Measurements from ENCODE around the gene SIGLEC15. TPM values are rescaled to one million over a fixed set of nuclear protein-coding genes. Genes with fewer than 3 reads are reported as not detected.

Gene SIGLEC15
- total RNA-seq, 2 donors from 2014 or later = not detected

- no peaks in the 10 kb centered on the region for H3K9me3 ChIP-seq
- H3K4me1 ChIP-seq = peaks cover 14% of the 10 kb centered on the region
- H3K9ac ChIP-seq (ENCODE audit: low read depth in 2 of 2, low read length in 2 of 2) = no peak overlapping the region
- H3K36me3 ChIP-seq = no peaks in the 10 kb centered on the region
- intact Hi-C loops (cut with DNase I) = no loop called here
- DNase-seq = no peak
- no peak for TF ChIP-seq CTCF (IDR thresholded peaks at IDR 0.05)
- peak overlapping the region; percentile 36 for H3K4me3 ChIP-seq
- H3K27me3 ChIP-seq = peaks cover 34% of the 10 kb centered on the region
- H3K27ac ChIP-seq = no peak overlapping the region
Observed at GRCh38 chr18:45838302-45839070, 13.0 kb downstream of the SIGLEC15 start.

GRCh38 chr18:45839414-45840395 lies 14.2 kb downstream of the SIGLEC15 start:
- TF ChIP-seq CTCF (IDR thresholded peaks at IDR 0.05) = no peak
- Histone ChIP-seq H3K27me3 (peaks cover 34% of the 10 kb centered on the region), H3K9ac (ENCODE audit: low read depth in 2 of 2, low read length in 2 of 2) (no peak overlapping the region), H3K36me3 (no peaks in the 10 kb centered on the region), H3K27ac (no peak overlapping the region), H3K4me1 (peaks cover 14% of the 10 kb centered on the region), H3K4me3 (no peak overlapping the region), H3K9me3 (no peaks in the 10 kb centered on the region)
- intact Hi-C loops (cut with DNase I) = no loop called here
- DNase-seq = no peak

GRCh38 chr18:45841060-45841764 lies 15.7 kb downstream of the SIGLEC15 start:
- no peak for TF ChIP-seq CTCF (IDR thresholded peaks at IDR 0.05)
- no peaks in the 10 kb centered on the region for H3K36me3 ChIP-seq
- no peak for DNase-seq
- H3K9ac ChIP-seq (ENCODE audit: low read depth in 2 of 2, low read length in 2 of 2) = no peak overlapping the region
- no peak overlapping the region for H3K27ac ChIP-seq
- no peaks in the 10 kb centered on the region for H3K9me3 ChIP-seq
- intact Hi-C loops (cut with DNase I) = no loop called here
- H3K4me3 ChIP-seq = no peak overlapping the region
- peaks cover 14% of the 10 kb centered on the region for H3K4me1 ChIP-seq
- peaks cover 34% of the 10 kb centered on the region for H3K27me3 ChIP-seq

GRCh38 chr18:45841765-45842442 lies 16.4 kb downstream of the SIGLEC15 start:
- intact Hi-C loops (cut with DNase I) = no loop called here
- H3K9me3 ChIP-seq = no peaks in the 10 kb centered on the region
- H3K36me3 ChIP-seq = no peaks in the 10 kb centered on the region
- peaks cover 14% of the 10 kb centered on the region for H3K4me1 ChIP-seq
- H3K27me3 ChIP-seq = peaks cover 28% of the 10 kb centered on the region
- H3K4me3 ChIP-seq = no peak overlapping the region
- no peak for DNase-seq
- H3K27ac ChIP-seq = no peak overlapping the region
- no peak overlapping the region for H3K9ac ChIP-seq (ENCODE audit: low read depth in 2 of 2, low read length in 2 of 2)
- no peak for TF ChIP-seq CTCF (IDR thresholded peaks at IDR 0.05)

- TF ChIP-seq CTCF (IDR thresholded peaks at IDR 0.05) = no peak
- Histone ChIP-seq H3K27ac (no peak overlapping the region), H3K36me3 (no peaks in the 10 kb centered on the region), H3K4me3 (no peak overlapping the region), H3K9me3 (no peaks in the 10 kb centered on the region), H3K27me3 (peaks cover 17% of the 10 kb centered on the region), H3K9ac (ENCODE audit: low read depth in 2 of 2, low read length in 2 of 2) (no peak overlapping the region), H3K4me1 (peaks cover 6% of the 10 kb centered on the region)
- intact Hi-C loops (cut with DNase I) = no loop called here
- no peak for DNase-seq
Observed at GRCh38 chr18:45843019-45843418, 17.5 kb downstream of the SIGLEC15 start.
